IMR-90 (cell line): Measurements from ENCODE around the gene RAB11FIP3. TPM values are rescaled to one million over a fixed set of nuclear protein-coding genes. Genes with fewer than 3 reads are reported as not detected.
A peak's percentile ranks its signal among the peaks of the same experiment; 100 is the strongest.

Experiments used
- ATAC-seq: fragments of 200-7000 bp; cut with Tn5 transposase; 2 replicates; pipeline ENCODE4 v1.9.1; 2020; ENCODE audit warnings: low read depth, mild to moderate bottlenecking, moderate library complexity
- BruUV-seq: library from RNA; stranded (reverse); fragments of 400-500 nt; replicated peaks from 2 replicates; lab custom pipeline; 2021; lab: Mats Ljungman, UMichigan
- CTCF ChIA-PET: fragments of 300-600 bp; formaldehyde crosslinking; extraction: SDS; loops from one replicate; lab custom pipeline; 2021; ENCODE audit warnings: antibody characterized with exemption; lab: Yijun Ruan, JAX
- POLR2A ChIA-PET: fragments of 300-600 bp; sonication (Branson Sonifier 250); formaldehyde crosslinking; loops from one replicate; lab custom pipeline; 2022; ENCODE audit warnings: antibody characterized with exemption; ENCODE audit not compliant: unreplicated experiment; lab: Charles Lee
- DNase-seq: peaks from one replicate; pipeline ENCODE4 v3.0.0; 2013
- H2AFZ ChIP-seq: replicated peaks from 2 replicates; pipeline ENCODE3; 2013; ENCODE audit warnings: low read length, mild to moderate bottlenecking; ENCODE audit not compliant: poor library complexity
- H2AK5ac ChIP-seq: 2 replicates; pipeline ENCODE4 v1.6.1; 2013; ENCODE audit warnings: low read depth, low read length, inconsistent platforms
- H2AK9ac ChIP-seq: replicated peaks from 2 replicates; pipeline ENCODE3; 2013; ENCODE audit warnings: mild to moderate bottlenecking, low read depth, low read length, moderate library complexity; ENCODE audit not compliant: poor library complexity
- H2BK120ac ChIP-seq: 2 replicates; pipeline ENCODE4 v1.6.1; 2013; ENCODE audit warnings: low read depth, low read length, inconsistent platforms
- H2BK15ac ChIP-seq: 3 replicates; pipeline ENCODE4 v1.6.1; 2013; ENCODE audit warnings: low read depth, low read length, inconsistent platforms
- H2BK20ac ChIP-seq: 2 replicates; pipeline ENCODE4 v1.6.1; 2013; ENCODE audit warnings: low read depth, mild to moderate bottlenecking, inconsistent platforms, low read length, moderate library complexity
- H2BK5ac ChIP-seq: 2 replicates; pipeline ENCODE4 v1.6.1; 2013; ENCODE audit warnings: mild to moderate bottlenecking, low read depth, low read length, inconsistent platforms; ENCODE audit not compliant: poor library complexity, severe bottlenecking
- H3K14ac ChIP-seq: replicated peaks from 2 replicates; pipeline ENCODE4 v1.6.1; 2013; ENCODE audit warnings: low read depth, low read length, inconsistent platforms
- H3K18ac ChIP-seq: 2 replicates; pipeline ENCODE4 v1.6.1; 2013; ENCODE audit warnings: low read depth, low read length, control low read depth
- H3K23ac ChIP-seq: 2 replicates; pipeline ENCODE4 v1.6.1; 2013; ENCODE audit warnings: low read depth, low read length, inconsistent platforms
- H3K27ac ChIP-seq: 2 replicates; pipeline ENCODE4 v1.5.1; 2013; ENCODE audit warnings: mild to moderate bottlenecking, control low read depth, low read length; ENCODE audit not compliant: insufficient read depth
- H3K27me3 ChIP-seq: 2 replicates; pipeline ENCODE4 v1.6.1; 2013; ENCODE audit warnings: low read length; ENCODE audit not compliant: control insufficient read depth, insufficient read depth
- H3K36me3 ChIP-seq: 2 replicates; pipeline ENCODE4 v1.6.1; 2013; ENCODE audit warnings: low read length, mixed read lengths; ENCODE audit not compliant: control insufficient read depth, insufficient read depth
- H3K4ac ChIP-seq: 2 replicates; pipeline ENCODE4 v1.6.1; 2013; ENCODE audit warnings: low read depth, low read length, inconsistent platforms
- H3K4me1 ChIP-seq: 2 replicates; pipeline ENCODE4 v1.6.1; 2013; ENCODE audit warnings: low read length, mixed read lengths; ENCODE audit not compliant: control insufficient read depth, insufficient read depth
- H3K4me2 ChIP-seq: 2 replicates; pipeline ENCODE4 v1.6.1; 2013; ENCODE audit warnings: low read depth, mild to moderate bottlenecking, control low read depth, low read length, moderate library complexity
- H3K4me3 ChIP-seq: 2 replicates; pipeline ENCODE4 v1.5.1; 2013; ENCODE audit warnings: low read depth, mild to moderate bottlenecking, control low read depth, low read length, moderate library complexity; ENCODE audit not compliant: insufficient read depth
- H3K56ac ChIP-seq: 2 replicates; pipeline ENCODE4 v1.6.1; 2013; ENCODE audit warnings: low read length, inconsistent platforms; ENCODE audit not compliant: insufficient read depth; ENCODE audit errors: extremely low read depth
- H3K79me1 ChIP-seq, 2 experiments: 2 replicates each; pipeline ENCODE4 v1.6.1; 2013; ENCODE audit warnings: low read length in 2 of 2, inconsistent platforms in 1 of 2, low read depth in 1 of 2
- H3K9ac ChIP-seq: 2 replicates; pipeline ENCODE4 v1.6.1; 2013; ENCODE audit warnings: low read depth, low read length, control low read depth
- H3K9me1 ChIP-seq: 2 replicates; pipeline ENCODE4 v1.6.1; 2013; ENCODE audit warnings: low read length, inconsistent platforms; ENCODE audit not compliant: insufficient read depth
- H3K9me3 ChIP-seq: 2 replicates; pipeline ENCODE4 v1.6.1; 2013; ENCODE audit warnings: low read length; ENCODE audit not compliant: control insufficient read depth, insufficient read depth
- H4K20me1 ChIP-seq: 2 replicates; pipeline ENCODE4 v1.6.1; 2013; ENCODE audit warnings: low read length, inconsistent platforms; ENCODE audit not compliant: insufficient read depth
- H4K5ac ChIP-seq: 2 replicates; pipeline ENCODE4 v1.6.1; 2013; ENCODE audit warnings: mild to moderate bottlenecking, low read depth, low read length, control low read depth
- H4K8ac ChIP-seq, 2 experiments: 2 replicates each; pipeline ENCODE4 v1.6.1; 2013; ENCODE audit warnings: low read depth in 2 of 2, low read length in 2 of 2, control low read depth in 1 of 2, inconsistent platforms in 1 of 2
- H4K91ac ChIP-seq: 2 replicates; pipeline ENCODE4 v1.6.1; 2013; ENCODE audit warnings: low read depth, low read length, inconsistent platforms; ENCODE audit not compliant: insufficient read depth
- BHLHE40 ChIP-seq: fragments of 150-350 bp; IDR thresholded peaks from 2 replicates; pipeline ENCODE4 v1.6.1; 2016; ENCODE audit warnings: mild to moderate bottlenecking, low read depth, low read length
- FOS ChIP-seq: fragments of 150-350 bp; IDR thresholded peaks from 2 replicates; pipeline ENCODE4 v1.6.1; 2016; ENCODE audit warnings: low read depth, low read length
- MAZ ChIP-seq: IDR thresholded peaks from 2 replicates; pipeline ENCODE4 v1.6.1; 2012; ENCODE audit warnings: low read depth, mild to moderate bottlenecking, low read length, improper control_type of control experiment, moderate library complexity, borderline replicate concordance
- NFE2L2 ChIP-seq: fragments of 150-350 bp; IDR thresholded peaks from 2 replicates; pipeline ENCODE4 v1.6.1; 2016; ENCODE audit warnings: low read depth, mild to moderate bottlenecking, low read length
- RAD21 ChIP-seq: IDR thresholded peaks from 2 replicates; pipeline ENCODE4 v1.6.1; 2012; ENCODE audit warnings: low read length, improper control_type of control experiment
- WGBS, 2 experiments: methylation state at CpG; one replicate each; pipeline versions ENCODE4 v1.1.5 to v1.1.7; 2013; ENCODE audit warnings: missing lambda C conversion rate in 2 of 2; ENCODE audit not compliant: insufficient read length in 1 of 2; ENCODE audit errors: extremely low coverage in 2 of 2; 5-methylcytosine and 5-hydroxymethylcytosine counted together
- dilution Hi-C: fragments of 300-500 bp; cut with HindIII; formaldehyde crosslinking; loops from one replicate; pipeline ENCODE4 v1.14.3; 2018; ENCODE audit warnings: low sequenced_read_pairs; ENCODE audit not compliant: unreplicated experiment
- in situ Hi-C: fragments of 300-500 bp; cut with MboI; formaldehyde crosslinking; loops from 3 replicates; pipeline ENCODE4 v1.14.3; 2019; ENCODE audit warnings: low sequenced_read_pairs, inconsistent platforms, mixed read lengths
- intact Hi-C: fragments of 100-400 bp; cut with micrococcal nuclease; formaldehyde crosslinking; loops from 2 replicates; pipeline ENCODE4 v1.10.0; 2022
- polyA plus RNA-seq, 3 experiments: library from polyadenylated mRNA; depleted of rRNA; stranded (reverse); fragments of >200 nt; gene quantifications; 2 replicates each; pipeline ENCODE4 v1.2.3, GENCODE V29; 2012; ENCODE audit warnings: low replicate concordance in 1 of 3
- total RNA-seq: library from RNA; depleted of rRNA; stranded (reverse); fragments of >200 nt; gene quantifications from 2 replicates; pipeline ENCODE4 v1.2.3, GENCODE V29; 2012
- TF ChIP-seq, protein P1 (sequence below): conservative IDR thresholded peaks from 2 replicates; pipeline ENCODE4 v1.5.1; 2012; ENCODE audit warnings: mild to moderate bottlenecking, low read depth, low read length, improper control_type of control experiment
- TF ChIP-seq, protein P2 (sequence below): fragments of 150-350 bp; IDR thresholded peaks from 2 replicates; pipeline ENCODE4 v1.6.1; 2016; ENCODE audit warnings: low read depth, mild to moderate bottlenecking, low read length, moderate library complexity, borderline replicate concordance

RAB11FIP3 gene
- total and polyA plus RNA-seq, 2 of the 4 experiments (the other 2 are of a cell fraction): 7.5 to 22.5 TPM

DNA sequence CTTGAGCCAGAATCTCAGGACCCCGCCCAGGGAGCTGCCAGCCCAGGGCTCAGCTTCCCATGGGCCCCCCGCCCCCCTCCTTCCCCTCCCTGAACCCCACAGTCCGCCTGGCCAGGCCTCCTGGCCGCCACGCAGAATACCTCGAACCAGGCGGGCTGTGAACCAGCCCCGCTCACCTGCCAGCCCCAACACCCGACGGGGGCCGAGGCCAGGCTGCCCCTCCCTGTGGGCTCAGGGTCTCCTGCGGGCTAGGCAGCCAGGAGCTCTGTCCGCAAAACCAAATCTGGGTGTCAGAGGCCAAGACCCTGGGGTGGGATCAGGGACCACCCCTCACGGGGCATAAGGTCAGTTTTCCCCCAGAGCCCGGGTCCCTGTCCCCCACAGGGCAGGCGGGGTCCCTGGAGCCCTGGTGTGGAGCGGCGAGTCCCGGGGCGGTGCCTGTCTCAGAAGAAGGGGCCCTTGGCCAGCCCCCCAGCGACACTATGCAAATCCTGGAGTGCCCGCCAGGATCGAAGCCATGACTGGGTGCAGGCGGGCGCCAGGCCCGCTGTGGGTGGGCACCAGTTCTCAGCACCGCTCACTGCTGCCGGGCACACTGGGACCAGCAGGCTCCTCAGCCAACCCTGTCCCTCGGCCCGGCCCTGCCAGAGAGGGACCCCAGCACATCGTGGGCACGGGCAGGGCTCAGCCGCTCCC, 128.3 kb downstream of the RAB11FIP3 start:
- Histone ChIP-seq H2AFZ (no peak overlapping the region), H3K4me3 (no peak overlapping the region), H3K56ac (no peak overlapping the region), H2BK5ac (no peak overlapping the region), H4K8ac (no peak overlapping the region), H2AK9ac (no peak overlapping the region), H3K36me3 (peaks cover 20% of the 10 kb centered on the region), H3K23ac (no peak overlapping the region), H4K91ac (no peak overlapping the region), H3K9me1 (no peaks in the 10 kb centered on the region), H3K4ac (no peak overlapping the region), H2BK15ac (no peak overlapping the region), H3K9me3 (no peaks in the 10 kb centered on the region), H2BK20ac (no peak overlapping the region), H3K27ac (no peak overlapping the region), H3K79me1 (peaks cover 0 to under 1% of the 10 kb centered on the region in 2 experiments; a peak in 1 of 4 replicates), H2BK120ac (no peak overlapping the region), H3K4me1 (0 out of 2 replicates have a peak, but pooled peaks cover 3% of the 10 kb centered on the region), H3K14ac (no peak overlapping the region), H3K9ac (no peak overlapping the region), H2AK5ac (no peak overlapping the region), H3K4me2 (no peak overlapping the region), H3K18ac (no peak overlapping the region), H4K5ac (no peak overlapping the region), H3K27me3 (peaks cover 11% of the 10 kb centered on the region; the same call in 1 of the 2 replicates), H4K20me1 (peaks cover 9% of the 10 kb centered on the region; the same call in 1 of the 2 replicates)
- WGBS, 2 experiments: 92% methylated on average over 21 of the region's 33 CpGs; no CpG with 5 or more reads in 1 of the 2 experiments
- TF ChIP-seq, protein P1, sequence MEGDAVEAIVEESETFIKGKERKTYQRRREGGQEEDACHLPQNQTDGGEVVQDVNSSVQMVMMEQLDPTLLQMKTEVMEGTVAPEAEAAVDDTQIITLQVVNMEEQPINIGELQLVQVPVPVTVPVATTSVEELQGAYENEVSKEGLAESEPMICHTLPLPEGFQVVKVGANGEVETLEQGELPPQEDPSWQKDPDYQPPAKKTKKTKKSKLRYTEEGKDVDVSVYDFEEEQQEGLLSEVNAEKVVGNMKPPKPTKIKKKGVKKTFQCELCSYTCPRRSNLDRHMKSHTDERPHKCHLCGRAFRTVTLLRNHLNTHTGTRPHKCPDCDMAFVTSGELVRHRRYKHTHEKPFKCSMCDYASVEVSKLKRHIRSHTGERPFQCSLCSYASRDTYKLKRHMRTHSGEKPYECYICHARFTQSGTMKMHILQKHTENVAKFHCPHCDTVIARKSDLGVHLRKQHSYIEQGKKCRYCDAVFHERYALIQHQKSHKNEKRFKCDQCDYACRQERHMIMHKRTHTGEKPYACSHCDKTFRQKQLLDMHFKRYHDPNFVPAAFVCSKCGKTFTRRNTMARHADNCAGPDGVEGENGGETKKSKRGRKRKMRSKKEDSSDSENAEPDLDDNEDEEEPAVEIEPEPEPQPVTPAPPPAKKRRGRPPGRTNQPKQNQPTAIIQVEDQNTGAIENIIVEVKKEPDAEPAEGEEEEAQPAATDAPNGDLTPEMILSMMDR: no peak
- no peak for TF ChIP-seq MAZ
- TF ChIP-seq RAD21: no peak
- no peak for TF ChIP-seq BHLHE40
- no peak for TF ChIP-seq FOS
- TF ChIP-seq NFE2L2: no peak
- TF ChIP-seq, protein P2, sequence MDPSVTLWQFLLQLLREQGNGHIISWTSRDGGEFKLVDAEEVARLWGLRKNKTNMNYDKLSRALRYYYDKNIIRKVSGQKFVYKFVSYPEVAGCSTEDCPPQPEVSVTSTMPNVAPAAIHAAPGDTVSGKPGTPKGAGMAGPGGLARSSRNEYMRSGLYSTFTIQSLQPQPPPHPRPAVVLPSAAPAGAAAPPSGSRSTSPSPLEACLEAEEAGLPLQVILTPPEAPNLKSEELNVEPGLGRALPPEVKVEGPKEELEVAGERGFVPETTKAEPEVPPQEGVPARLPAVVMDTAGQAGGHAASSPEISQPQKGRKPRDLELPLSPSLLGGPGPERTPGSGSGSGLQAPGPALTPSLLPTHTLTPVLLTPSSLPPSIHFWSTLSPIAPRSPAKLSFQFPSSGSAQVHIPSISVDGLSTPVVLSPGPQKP: no peak
- in situ Hi-C loops: no loop called here
- DNase-seq (no peak), ATAC-seq (no peak)
- ChIA-PET POLR2A (no interaction called here), CTCF (no interaction called here)
- intact Hi-C loops: no loop called here
- dilution Hi-C loops: no loop called here
- TSS peak; percentile 72 for BruUV-seq
